DND-41 (cell line): ENCODE data around the gene IGSF21.

Experiments used
- CTCF ChIP-seq: IDR thresholded peaks from 2 replicates; pipeline ENCODE4 v1.5.1; 2012; ENCODE audit warnings: borderline replicate concordance, low read length, moderate library complexity, mild to moderate bottlenecking; ENCODE audit not compliant: poor library complexity, severe bottlenecking; ENCODE audit errors: extremely low read depth
- EZH2 ChIP-seq: IDR thresholded peaks from 3 replicates; pipeline ENCODE4 v1.6.1; 2012; ENCODE audit warnings: borderline replicate concordance, low read depth, mild to moderate bottlenecking, moderate library complexity, low read length, inconsistent platforms; ENCODE audit not compliant: severe bottlenecking

GRCh38 chr1:18238190-18238589 lies 130.6 kb downstream of the IGSF21 start:
- TF ChIP-seq CTCF, result no peak
- no peak for TF ChIP-seq EZH2
